Liver (tissue), 3 donors: ENCODE data around the gene RELT.

Experiments
- EGR1 ChIP-seq, 2 donors: IDR thresholded peaks; 2 replicates each; pipeline ENCODE4 v1.6.1; 2016 to 2018; ENCODE audit warnings: antibody characterized with exemption in 2 of 2, low read depth in 2 of 2
- FOXA1 ChIP-seq: IDR thresholded peaks from 2 replicates; pipeline ENCODE4 v1.6.1; 2016; ENCODE audit warnings: antibody characterized with exemption
- FOXA2 ChIP-seq: IDR thresholded peaks from 2 replicates; pipeline ENCODE4 v1.6.1; 2016; ENCODE audit warnings: antibody characterized with exemption
- GABPA ChIP-seq, 2 donors: IDR thresholded peaks in 1 of 2; conservative IDR thresholded peaks in 1 of 2; 2 replicates each; pipeline ENCODE4 v1.6.1; 2016; ENCODE audit warnings: antibody characterized with exemption in 2 of 2, mild to moderate bottlenecking in 1 of 2, moderate library complexity in 1 of 2
- MAX ChIP-seq: IDR thresholded peaks from 2 replicates; pipeline ENCODE4 v1.6.1; 2016; ENCODE audit warnings: antibody characterized with exemption
- RAD21 ChIP-seq, 2 donors: IDR thresholded peaks; 2 replicates each; pipeline ENCODE4 v1.6.1; 2016; ENCODE audit warnings: antibody characterized with exemption in 2 of 2, mild to moderate bottlenecking in 2 of 2
- REST ChIP-seq: IDR thresholded peaks from 2 replicates; pipeline ENCODE4 v1.6.1; 2016; ENCODE audit warnings: antibody characterized with exemption, mild to moderate bottlenecking
- TAF1 ChIP-seq: conservative IDR thresholded peaks from 2 replicates; pipeline ENCODE4 v1.6.1; 2016; ENCODE audit warnings: antibody characterized with exemption, mild to moderate bottlenecking
- YY1 ChIP-seq: IDR thresholded peaks from 2 replicates; pipeline ENCODE4 v1.6.1; 2016; ENCODE audit warnings: antibody characterized with exemption, mild to moderate bottlenecking
- TF ChIP-seq, protein P1 (sequence below): fragments of 150-350 bp; IDR thresholded peaks from 2 replicates; pipeline ENCODE4 v1.5.1; 2017; ENCODE audit warnings: improper control_type of control experiment, low read depth, low read length; ENCODE audit not compliant: missing input control
- TF ChIP-seq, protein P2 (sequence below): IDR thresholded peaks from 2 replicates; pipeline ENCODE4 v1.6.1; 2016; ENCODE audit warnings: antibody characterized with exemption
- donor health status: healthy.
- donor health status: healthy.

DNA sequence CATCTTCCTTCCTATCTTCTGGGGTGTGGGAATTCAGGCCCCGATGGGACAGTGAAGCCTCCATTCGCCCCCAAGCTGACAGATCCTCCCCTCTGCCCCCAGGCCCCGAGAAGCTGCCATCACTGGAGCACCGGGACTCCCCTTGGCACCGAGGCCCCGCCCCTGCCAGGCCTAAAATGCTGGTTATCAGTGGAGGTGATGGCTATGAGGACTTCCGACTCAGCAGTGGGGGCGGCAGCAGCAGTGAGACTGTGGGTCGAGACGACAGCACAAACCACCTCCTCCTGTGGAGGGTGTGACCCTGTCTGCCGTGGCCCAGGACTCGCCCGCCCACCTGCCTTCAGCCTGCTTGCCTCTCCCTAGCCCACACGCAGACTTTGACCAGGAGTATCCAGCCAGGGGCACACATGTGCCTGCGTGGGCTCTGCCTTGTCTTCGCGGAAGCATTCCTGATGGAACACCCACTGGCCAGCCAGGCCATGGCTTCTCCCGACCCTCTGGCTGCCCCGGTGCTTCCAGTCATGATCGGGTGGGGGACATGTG, 8.6 kb upstream of the RELT start:
- TF ChIP-seq, protein P1, sequence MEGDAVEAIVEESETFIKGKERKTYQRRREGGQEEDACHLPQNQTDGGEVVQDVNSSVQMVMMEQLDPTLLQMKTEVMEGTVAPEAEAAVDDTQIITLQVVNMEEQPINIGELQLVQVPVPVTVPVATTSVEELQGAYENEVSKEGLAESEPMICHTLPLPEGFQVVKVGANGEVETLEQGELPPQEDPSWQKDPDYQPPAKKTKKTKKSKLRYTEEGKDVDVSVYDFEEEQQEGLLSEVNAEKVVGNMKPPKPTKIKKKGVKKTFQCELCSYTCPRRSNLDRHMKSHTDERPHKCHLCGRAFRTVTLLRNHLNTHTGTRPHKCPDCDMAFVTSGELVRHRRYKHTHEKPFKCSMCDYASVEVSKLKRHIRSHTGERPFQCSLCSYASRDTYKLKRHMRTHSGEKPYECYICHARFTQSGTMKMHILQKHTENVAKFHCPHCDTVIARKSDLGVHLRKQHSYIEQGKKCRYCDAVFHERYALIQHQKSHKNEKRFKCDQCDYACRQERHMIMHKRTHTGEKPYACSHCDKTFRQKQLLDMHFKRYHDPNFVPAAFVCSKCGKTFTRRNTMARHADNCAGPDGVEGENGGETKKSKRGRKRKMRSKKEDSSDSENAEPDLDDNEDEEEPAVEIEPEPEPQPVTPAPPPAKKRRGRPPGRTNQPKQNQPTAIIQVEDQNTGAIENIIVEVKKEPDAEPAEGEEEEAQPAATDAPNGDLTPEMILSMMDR = no peak
- TF ChIP-seq YY1 (no peak), MAX (no peak), EGR1 (IDR thresholded peaks at IDR 0.05; ENCODE audit: low read depth in 2 of 2) (no peak), RAD21 (IDR thresholded peaks at IDR 0.05) (no peak), FOXA2 (no peak), FOXA1 (no peak), GABPA (IDR thresholded peaks at IDR 0.05 in 1 of 2, conservative IDR thresholded peaks at IDR 0.05 in 1 of 2) (no peak), REST (no peak), TAF1 (no peak)
- TF ChIP-seq, protein P2, sequence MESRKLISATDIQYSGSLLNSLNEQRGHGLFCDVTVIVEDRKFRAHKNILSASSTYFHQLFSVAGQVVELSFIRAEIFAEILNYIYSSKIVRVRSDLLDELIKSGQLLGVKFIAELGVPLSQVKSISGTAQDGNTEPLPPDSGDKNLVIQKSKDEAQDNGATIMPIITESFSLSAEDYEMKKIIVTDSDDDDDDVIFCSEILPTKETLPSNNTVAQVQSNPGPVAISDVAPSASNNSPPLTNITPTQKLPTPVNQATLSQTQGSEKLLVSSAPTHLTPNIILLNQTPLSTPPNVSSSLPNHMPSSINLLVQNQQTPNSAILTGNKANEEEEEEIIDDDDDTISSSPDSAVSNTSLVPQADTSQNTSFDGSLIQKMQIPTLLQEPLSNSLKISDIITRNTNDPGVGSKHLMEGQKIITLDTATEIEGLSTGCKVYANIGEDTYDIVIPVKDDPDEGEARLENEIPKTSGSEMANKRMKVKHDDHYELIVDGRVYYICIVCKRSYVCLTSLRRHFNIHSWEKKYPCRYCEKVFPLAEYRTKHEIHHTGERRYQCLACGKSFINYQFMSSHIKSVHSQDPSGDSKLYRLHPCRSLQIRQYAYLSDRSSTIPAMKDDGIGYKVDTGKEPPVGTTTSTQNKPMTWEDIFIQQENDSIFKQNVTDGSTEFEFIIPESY = no peak
